Testis (tissue), 2 donors: ENCODE data around the gene YPEL2.

Source experiments
- CTCF ChIP-seq, 3 experiments: fragments of 450-650 bp in 2 of 3; fragments of 200-600 bp in 1 of 3; sonication (generic) in 1 of 3; IDR thresholded peaks; one replicate each; pipeline ENCODE4 v1.5.1; 2016 to 2019; ENCODE audit warnings: antibody characterized with exemption in 3 of 3, mild to moderate bottlenecking in 2 of 3, moderate library complexity in 1 of 3
- POLR2A ChIP-seq: fragments of 450-650 bp; IDR thresholded peaks from one replicate; pipeline ENCODE4 v1.6.1; 2017; ENCODE audit warnings: antibody characterized with exemption, mild to moderate bottlenecking, moderate library complexity

GRCh38 chr17:59298521-59298920 lies 32.9 kb upstream of the YPEL2 start:
- TF ChIP-seq CTCF (IDR thresholded peaks at IDR 0.05) (no peak), POLR2A (no peak)
